HG02759 (cell line): Measurements from ENCODE around the gene TEKT5.

Source experiments
- ATAC-seq: cut with Tn5 transposase; IDR thresholded peaks from one replicate; pipeline ENCODE4 v1.9.1; 2021; ENCODE audit warnings: mild to moderate bottlenecking, moderate library complexity; ENCODE audit not compliant: unreplicated experiment

TEKT5 gene

DNA sequence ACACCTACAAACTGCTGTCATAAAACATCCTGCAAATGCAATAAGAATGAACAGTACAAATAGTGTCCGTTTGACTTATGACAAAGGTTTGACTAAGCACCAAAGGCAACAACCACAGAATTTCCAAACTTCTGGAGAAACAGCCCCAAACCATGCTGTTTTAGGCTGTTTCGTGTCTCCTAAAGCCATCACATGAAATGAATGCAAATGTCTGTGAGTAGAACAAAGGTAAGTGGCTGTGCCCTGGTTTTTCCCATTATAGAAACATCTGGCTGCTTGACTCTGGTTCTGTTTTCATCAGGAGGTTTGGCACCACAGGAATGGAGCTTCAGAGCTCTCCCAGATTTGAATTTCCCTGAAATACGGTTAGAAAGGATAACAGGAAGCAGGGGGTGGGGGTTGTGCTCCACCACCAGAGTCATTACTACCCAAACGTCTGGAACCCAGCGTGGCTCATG, 109.7 kb downstream of the TEKT5 start:
- ATAC-seq = no peak

- no peak for ATAC-seq
These were observed 111.5 kb downstream of the TEKT5 start for GRCh38 chr16:10583269-10583668.

DNA sequence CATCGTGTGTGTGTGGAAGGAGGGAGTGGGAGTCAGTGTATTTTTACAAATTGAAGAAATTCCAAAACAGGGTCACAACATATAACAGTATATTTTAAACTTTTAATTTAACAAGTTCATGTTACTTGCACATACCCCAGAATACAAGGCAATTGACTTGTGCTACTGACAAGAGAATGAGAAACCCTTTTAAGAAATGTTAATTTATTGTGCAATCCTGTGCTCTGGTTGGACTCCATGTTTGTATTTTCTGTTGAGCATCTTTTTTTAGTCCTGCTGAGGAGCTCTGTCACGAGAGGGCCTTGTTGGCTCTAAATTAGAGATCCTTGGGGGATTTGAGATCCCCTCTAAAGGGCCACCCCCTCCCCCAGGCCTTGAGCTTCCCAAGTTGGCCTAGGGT, 113.2 kb downstream of the TEKT5 start:
- no peak for ATAC-seq

GRCh38 chr16:10580883-10581247, 113.9 kb downstream of the TEKT5 start:
- ATAC-seq = no peak

- no peak for ATAC-seq
These were observed 114.5 kb downstream of the TEKT5 start, which contains the start of gene EMP2 for GRCh38 chr16:10579965-10580882. Gene EMP2, minus strand, starts transcription at chr16:10580598. Its CDS starts 32,981 bp downstream, at chr16:10547617.

- ATAC-seq = no peak
These were observed 115.2 kb downstream of the TEKT5 start for GRCh38 chr16:10579575-10579964.

DNA sequence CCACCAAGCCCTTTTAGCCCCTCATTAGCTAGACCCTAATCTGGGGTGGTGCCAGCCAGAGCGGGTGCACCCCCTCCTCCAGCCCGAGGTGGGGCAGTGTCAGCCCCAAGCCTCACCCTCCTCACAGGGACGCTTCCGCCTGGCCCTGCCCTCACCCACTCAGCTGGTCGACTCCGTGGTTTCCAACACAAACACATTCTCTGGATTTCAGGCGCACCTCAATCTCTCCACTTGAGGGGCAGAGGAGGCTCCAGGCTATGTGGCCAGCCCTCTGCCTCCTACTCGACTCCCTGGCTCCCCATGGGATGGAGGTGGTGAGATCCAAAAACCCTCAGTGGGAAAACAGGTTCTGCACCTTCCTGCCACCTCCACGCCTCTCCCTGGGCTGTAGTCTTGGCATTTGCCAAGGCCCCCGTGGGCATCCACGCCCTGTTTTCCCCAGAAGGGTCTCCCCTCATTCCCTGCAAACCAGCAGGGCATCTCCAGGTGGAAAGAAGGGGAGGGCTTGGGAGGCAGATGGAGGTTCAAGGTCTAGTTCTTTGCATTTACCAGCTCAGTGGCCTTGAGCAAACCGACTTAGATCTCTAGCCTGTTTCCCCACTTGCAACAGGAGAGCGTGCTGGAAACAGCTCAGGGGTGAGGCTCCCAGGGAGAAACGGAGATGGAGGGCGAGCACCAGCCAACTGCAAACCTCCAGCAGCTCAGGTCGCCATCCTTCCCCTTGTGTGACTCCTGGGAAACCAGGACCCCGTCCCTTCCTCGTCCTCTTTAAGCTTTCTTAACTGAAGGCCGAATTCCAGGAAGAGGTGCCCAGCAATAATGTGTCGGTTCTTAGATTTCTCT, 116.0 kb downstream of the TEKT5 start:
- ATAC-seq = no peak
